NCI-H1092 treated with DMSO at 0.1 percent for 48 hours (cell line): ENCODE measurements around the gene TRIM2.

Experiments used
- DNase-seq: peaks from one replicate; lab custom pipeline; 2025; lab: John Stamatoyannopoulos, UW

Gene TRIM2

DNA sequence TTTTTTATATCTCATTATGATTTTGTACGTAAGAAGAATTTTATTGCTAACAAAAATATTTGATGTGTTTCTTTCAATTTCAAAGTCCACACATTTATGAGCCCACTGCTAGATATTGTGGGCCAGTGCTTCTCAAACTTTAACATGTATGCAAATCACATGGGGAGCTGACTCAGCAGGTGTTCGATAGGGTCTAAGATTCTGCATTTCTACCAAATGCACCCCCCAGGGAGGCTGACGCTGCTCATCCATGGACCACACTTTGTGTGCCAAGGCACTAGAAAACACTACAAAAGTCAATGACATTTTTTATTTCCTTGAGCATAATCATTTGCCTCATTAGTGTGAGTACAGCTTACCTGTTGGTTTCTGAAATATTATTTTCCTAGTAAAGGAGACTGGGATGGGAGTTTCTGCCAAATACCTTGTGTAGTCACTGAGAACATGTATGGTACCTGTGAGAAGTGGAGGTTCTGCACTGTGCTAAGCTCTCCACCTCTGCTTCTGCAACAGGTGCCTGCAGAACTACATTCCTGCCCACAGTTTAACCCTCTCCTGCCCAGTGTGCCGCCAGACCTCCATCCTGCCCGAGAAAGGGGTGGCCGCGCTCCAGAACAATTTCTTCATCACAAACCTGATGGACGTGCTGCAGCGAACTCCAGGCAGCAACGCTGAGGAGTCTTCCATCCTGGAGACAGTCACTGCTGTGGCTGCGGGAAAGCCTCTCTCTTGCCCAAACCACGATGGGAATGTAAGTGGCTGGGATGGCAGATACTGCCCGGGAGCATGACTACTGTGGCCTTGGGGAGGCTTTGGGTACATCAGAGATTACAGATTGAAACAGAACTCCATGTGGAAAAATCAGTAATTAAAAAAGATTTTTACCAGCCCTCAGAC, 71.4 kb downstream of the TRIM2 start:
- no peak for DNase-seq

DNA sequence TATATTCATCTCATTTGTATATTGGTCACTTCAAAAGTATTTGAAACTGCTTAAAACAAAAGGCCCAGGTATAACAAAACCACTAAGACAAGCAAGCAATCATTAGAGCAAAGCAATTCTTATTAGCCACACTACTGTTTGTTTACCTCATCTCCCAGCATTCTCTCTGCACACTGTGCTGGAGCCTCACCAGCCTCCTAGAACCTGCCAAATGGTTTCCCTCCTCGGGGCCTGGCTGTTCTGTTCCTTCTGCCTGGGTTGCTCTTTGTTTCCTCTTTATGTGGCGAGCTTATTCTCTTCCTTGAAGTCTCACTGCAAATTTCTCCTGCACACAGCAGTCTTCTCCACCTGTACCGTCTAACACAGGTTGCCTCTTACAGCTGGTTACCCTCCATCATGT, 72.7 kb downstream of the TRIM2 start:
- DNase-seq: no peak

- no peak for DNase-seq
These were observed 77.2 kb downstream of the TRIM2 start for GRCh38 chr4:153281476-153281875.

- DNase-seq: no peak
These were observed 77.8 kb downstream of the TRIM2 start for GRCh38 chr4:153282023-153282422.

- DNase-seq: no peak
These were observed 79.0 kb downstream of the TRIM2 start for GRCh38 chr4:153283260-153283659.

GRCh38 chr4:153290134-153290533, 85.9 kb downstream of the TRIM2 start:
- no peak for DNase-seq

- DNase-seq: no peak
These were observed 87.3 kb downstream of the TRIM2 start for GRCh38 chr4:153291562-153291961.

- no peak for DNase-seq
These were observed 88.9 kb downstream of the TRIM2 start for GRCh38 chr4:153292897-153293741.

- DNase-seq: no peak
These were observed 89.5 kb downstream of the TRIM2 start for GRCh38 chr4:153293742-153294057.

DNA sequence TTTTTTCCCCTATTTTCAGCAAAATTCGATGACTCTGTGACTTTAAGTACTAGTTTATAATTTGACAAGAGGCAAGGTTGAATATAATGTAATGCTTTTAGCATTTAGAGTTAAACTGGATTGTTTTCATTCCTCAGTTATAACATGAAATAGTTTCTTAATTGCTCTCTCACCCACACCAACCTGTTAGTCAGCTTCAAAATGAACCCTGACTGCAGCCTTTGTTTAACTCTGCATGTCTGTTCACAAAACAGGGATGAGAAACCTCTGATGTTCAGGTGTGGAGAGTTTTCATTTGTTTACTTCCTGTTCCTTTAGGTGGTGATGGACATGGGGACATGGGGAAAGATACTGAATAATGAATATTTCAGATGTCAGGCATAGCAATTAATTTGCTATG, 90.4 kb downstream of the TRIM2 start:
- DNase-seq: no peak

DNA sequence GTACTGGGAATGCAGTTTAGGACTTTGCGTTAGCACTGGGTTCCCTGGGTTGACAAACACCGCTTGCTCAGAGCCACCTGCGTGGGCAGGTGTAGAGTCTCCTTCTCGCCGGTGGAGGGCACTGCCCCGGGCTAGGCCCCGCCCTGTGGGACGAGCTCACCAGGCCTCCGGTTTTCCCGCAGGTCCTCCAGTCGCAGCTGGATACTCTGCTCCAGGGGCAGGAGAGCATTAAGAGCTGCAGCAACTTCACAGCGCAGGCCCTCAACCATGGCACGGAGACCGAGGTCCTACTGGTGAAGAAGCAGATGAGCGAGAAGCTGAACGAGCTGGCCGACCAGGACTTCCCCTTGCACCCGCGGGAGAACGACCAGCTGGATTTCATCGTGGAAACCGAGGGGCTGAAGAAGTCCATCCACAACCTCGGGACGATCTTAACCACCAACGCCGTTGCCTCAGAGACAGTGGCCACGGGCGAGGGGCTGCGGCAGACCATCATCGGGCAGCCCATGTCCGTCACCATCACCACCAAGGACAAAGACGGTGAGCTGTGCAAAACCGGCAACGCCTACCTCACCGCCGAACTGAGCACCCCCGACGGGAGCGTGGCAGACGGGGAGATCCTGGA, 91.0 kb downstream of the TRIM2 start:
- DNase-seq: no peak

DNA sequence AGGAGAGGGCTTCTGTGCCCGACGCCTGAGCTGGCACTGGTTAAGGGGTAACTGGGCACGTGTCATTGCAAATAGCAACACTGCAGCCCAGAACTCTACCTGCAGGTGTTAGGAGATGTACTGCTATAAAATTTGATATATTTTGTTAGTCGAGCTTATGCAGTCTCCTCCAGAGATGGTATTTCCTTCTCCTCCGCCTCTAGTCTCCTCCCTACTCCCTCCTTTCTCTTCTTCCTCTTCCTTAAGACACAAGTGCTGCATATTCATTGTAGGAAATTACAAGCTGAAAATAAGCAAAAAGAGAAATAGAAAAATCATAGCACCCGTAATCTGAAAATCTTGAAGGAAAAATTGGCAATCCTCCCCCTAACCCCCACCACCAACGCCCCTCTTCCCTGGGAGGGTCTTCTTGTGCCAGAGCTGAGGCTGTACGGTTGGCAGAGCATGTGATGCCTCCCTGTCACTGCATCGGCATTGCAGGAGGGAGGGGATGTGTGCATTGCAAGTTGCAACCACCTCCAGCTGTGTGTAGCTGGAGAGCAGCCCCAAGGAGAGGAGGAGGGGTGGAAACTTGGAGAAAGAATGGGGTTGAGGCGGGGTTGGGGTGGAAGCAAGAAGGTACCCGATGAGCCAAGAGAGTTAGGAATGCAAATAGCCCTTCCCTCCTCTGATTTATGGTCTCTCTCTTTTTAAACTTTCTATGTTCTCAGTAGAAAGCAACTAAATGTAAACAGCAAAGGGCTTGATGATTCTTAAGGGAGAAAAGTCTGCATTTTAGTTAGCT, 92.0 kb downstream of the TRIM2 start:
- DNase-seq: no peak

DNA sequence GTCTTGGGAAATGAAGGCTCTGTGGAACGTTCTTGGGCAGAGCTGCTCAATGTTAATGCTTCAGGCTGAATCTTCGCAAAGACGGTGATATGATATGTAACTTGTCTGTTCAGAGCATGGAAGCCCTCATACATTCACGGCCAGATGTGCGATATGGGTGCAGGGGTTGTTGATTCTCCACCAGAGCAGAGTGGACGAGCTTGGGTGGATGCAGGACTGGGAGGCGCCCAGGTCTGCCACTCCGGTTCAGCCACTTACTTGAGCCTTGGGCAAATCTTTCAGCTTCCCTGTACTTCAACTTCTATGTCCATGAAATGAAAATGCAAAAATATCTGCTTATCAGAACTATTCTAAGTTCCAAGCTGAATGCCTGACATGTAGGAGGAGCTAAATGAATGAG, 92.9 kb downstream of the TRIM2 start:
- DNase-seq: no peak

GRCh38 chr4:153310793-153311192, 106.5 kb downstream of the TRIM2 start:
- DNase-seq: no peak

- no peak for DNase-seq
These were observed 110.7 kb downstream of the TRIM2 start for GRCh38 chr4:153314915-153315314.

GRCh38 chr4:153318696-153319320, 114.6 kb downstream of the TRIM2 start:
- peak; percentile 39 for DNase-seq

GRCh38 chr4:153322791-153323190, 118.5 kb downstream of the TRIM2 start:
- no peak for DNase-seq

GRCh38 chr4:153324046-153324445, 119.8 kb downstream of the TRIM2 start:
- DNase-seq: no peak

- no peak for DNase-seq
These were observed 121.3 kb downstream of the TRIM2 start for GRCh38 chr4:153325558-153325957.

GRCh38 chr4:153326513-153326912, 122.3 kb downstream of the TRIM2 start:
- DNase-seq: no peak

DNA sequence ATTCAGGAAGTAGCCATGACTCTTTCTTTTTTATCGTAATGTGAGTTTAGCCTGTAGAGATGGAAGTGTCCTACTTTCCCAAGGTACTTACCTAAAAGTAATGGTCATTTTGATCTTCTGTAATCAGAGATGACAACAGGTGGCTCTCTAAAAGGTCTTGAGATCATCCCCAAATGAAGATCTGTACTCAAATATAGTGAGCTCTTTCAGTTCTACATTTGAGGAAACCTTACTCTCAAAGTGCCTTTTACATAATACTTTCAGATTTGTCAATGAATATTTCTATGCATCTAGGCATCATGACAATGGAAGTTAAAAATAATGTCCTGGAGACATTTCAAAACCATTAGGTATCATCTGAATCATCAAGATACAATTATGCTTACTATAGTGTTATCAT, 123.0 kb downstream of the TRIM2 start:
- DNase-seq: no peak

DNA sequence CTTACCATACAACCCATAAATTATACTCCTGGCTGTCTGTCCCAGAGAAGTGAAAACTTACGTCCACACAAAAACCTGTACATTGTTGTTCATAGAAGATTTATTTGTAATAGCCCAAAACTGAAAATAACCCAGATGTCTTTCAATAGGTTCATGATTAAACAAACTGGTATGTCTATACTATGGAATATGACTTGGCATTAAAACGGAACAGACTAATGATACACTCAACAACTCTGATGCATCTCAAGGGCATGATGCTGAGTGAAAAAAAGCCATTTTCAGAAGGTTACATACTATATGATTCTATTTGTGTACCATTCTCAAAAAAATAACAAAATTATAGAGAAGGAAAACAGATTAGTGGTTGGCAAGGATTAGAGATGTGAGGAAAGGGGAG, 128.7 kb downstream of the TRIM2 start:
- DNase-seq: no peak
